Keratinocyte (primary cell): ENCODE measurements around the gene ARPC5. TPM values are rescaled to one million over a fixed set of nuclear protein-coding genes. Genes with fewer than 3 reads are reported as not detected.

Source experiments
- DNase-seq: peaks from one replicate; pipeline ENCODE4 v3.0.0-alpha.2; 2011; ENCODE audit warnings: low read depth, missing footprints, low spot score
- FAIRE-seq: peaks from 2 replicates; lab custom pipeline; 2011; peaks lifted over from hg19 to GRCh38; lab: Jason Lieb, UNC
- H2AFZ ChIP-seq: 2 replicates; pipeline ENCODE4 v1.6.0; 2012; ENCODE audit warnings: low read length, control low read depth, inconsistent platforms; ENCODE audit not compliant: control insufficient read depth
- H3K27ac ChIP-seq: 2 replicates; pipeline ENCODE4 v1.5.1; 2011; ENCODE audit warnings: low read length; ENCODE audit not compliant: control insufficient read depth, insufficient read depth
- H3K27me3 ChIP-seq: 3 replicates; pipeline ENCODE4 v1.6.0; 2011; ENCODE audit warnings: low read length; ENCODE audit not compliant: control insufficient read depth, insufficient read depth; ENCODE audit errors: extremely low read depth
- H3K36me3 ChIP-seq, 2 experiments: 2 replicates in 1 of 2; 3 replicates in 1 of 2; pipeline ENCODE4 v1.5.1; 2011; ENCODE audit warnings: low read length in 2 of 2, mild to moderate bottlenecking in 1 of 2; ENCODE audit not compliant: control insufficient read depth in 2 of 2, insufficient read depth in 2 of 2; ENCODE audit errors: extremely low read depth in 1 of 2
- H3K4me1 ChIP-seq: 3 replicates; pipeline ENCODE4 v1.5.1; 2011; ENCODE audit warnings: low read length; ENCODE audit not compliant: control insufficient read depth, insufficient read depth; ENCODE audit errors: extremely low read depth
- H3K4me2 ChIP-seq: 3 replicates; pipeline ENCODE4 v1.6.0; 2011; ENCODE audit warnings: low read depth, low read length; ENCODE audit not compliant: control insufficient read depth, insufficient read depth; ENCODE audit errors: extremely low read depth
- H3K4me3 ChIP-seq, 3 experiments: fragments of 200-600 bp in 1 of 3; sonication (generic) in 1 of 3; 2 replicates in 2 of 3; 3 replicates in 1 of 3; pipeline ENCODE4 v1.5.1; 2011 to 2016; ENCODE audit warnings: low read length in 3 of 3, mild to moderate bottlenecking in 3 of 3, control low read depth in 2 of 3, inconsistent platforms in 1 of 3, low read depth in 1 of 3, mixed read lengths in 1 of 3, mixed run types in 1 of 3, moderate library complexity in 1 of 3; ENCODE audit not compliant: control insufficient read depth in 2 of 3, insufficient read depth in 2 of 3; ENCODE audit errors: extremely low read depth in 1 of 3
- H3K79me2 ChIP-seq: 2 replicates; pipeline ENCODE4 v1.6.0; 2012; ENCODE audit warnings: low read length; ENCODE audit not compliant: control insufficient read depth, insufficient read depth
- H3K9ac ChIP-seq: 3 replicates; pipeline ENCODE4 v1.6.0; 2011; ENCODE audit warnings: low read length; ENCODE audit not compliant: control insufficient read depth, insufficient read depth; ENCODE audit errors: extremely low read depth
- H3K9me1 ChIP-seq: 3 replicates; pipeline ENCODE4 v1.6.0; 2011; ENCODE audit warnings: low read length; ENCODE audit not compliant: control insufficient read depth, insufficient read depth; ENCODE audit errors: extremely low read depth
- H3K9me3 ChIP-seq: 2 replicates; pipeline ENCODE4 v1.5.1; 2012; ENCODE audit warnings: low read depth, low read length; ENCODE audit not compliant: control insufficient read depth
- H4K20me1 ChIP-seq: 3 replicates; pipeline ENCODE4 v1.6.0; 2011; ENCODE audit warnings: low read length; ENCODE audit not compliant: control insufficient read depth, insufficient read depth; ENCODE audit errors: extremely low read depth
- CTCF ChIP-seq, 3 experiments: IDR thresholded peaks in 1 of 3; conservative IDR thresholded peaks in 1 of 3; optimal IDR thresholded peaks in 1 of 3; 2 replicates in 2 of 3; 3 replicates in 1 of 3; pipeline versions ENCODE3 to v1.5.1; 2011; ENCODE audit warnings: low read length in 3 of 3, mild to moderate bottlenecking in 3 of 3, moderate library complexity in 2 of 3, control low read depth in 1 of 3, inconsistent platforms in 1 of 3; ENCODE audit not compliant: insufficient read depth in 2 of 3; ENCODE audit errors: extremely low read depth in 1 of 3
- EZH2 ChIP-seq: IDR thresholded peaks from one replicate; pipeline ENCODE4 v1.6.1; 2012; ENCODE audit warnings: inconsistent platforms, mild to moderate bottlenecking, low read length, moderate library complexity
- dilution Hi-C: fragments of 300-500 bp; cut with MboI; formaldehyde crosslinking; loops from one replicate; pipeline ENCODE4 v1.7.0; 2020; ENCODE audit warnings: low sequenced_read_pairs; ENCODE audit not compliant: extremely low pct_ligation_motif_present
- polyA plus RNA-seq, 5 experiments: library from polyadenylated mRNA; depleted of rRNA in 3 of 5; stranded (reverse) in 3 of 5; stranded (forward) in 1 of 5; unstranded in 1 of 5; fragments of >200 nt; gene quantifications; 1 replicate in 1 of 5; 2 replicates in 3 of 5; 3 replicates in 1 of 5; pipeline versions ENCODE4 v1.2.1 to v1.2.3, GENCODE V29; 2011 to 2012; ENCODE audit warnings: missing spikeins in 2 of 5, low read depth in 1 of 5, low replicate concordance in 1 of 5

The ARPC5 gene
- polyA plus RNA-seq, 1 donor (not counting 4 experiments of a cell fraction or from before 2014, with no cell fraction given) = 255 TPM

DNA sequence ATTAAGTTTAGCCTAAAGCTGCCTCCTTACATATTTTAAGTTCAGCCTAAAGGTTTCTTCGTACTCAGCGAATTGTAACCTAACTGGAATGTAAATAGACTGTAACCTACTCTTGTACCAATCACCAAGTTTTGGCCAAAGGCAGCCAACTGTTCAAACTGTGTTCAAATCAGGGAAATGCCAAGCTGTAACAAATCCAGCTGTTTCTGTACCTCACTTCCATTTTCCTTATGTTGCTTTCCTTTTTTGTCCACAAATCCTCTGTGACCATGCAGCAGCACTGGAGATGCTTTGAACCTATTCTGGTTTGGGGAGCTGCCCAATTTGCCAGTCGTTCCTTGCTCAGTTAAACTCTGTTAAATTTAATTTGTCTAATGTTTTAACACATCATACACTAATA is 20.8 kb upstream of the ARPC5 start:
- no peaks in the 10 kb centered on the region for H3K79me2 ChIP-seq
- TF ChIP-seq EZH2 (no peak), CTCF (optimal IDR thresholded peaks at IDR 0.05 in 1 of 3, IDR thresholded peaks at IDR 0.05 in 1 of 3, conservative IDR thresholded peaks at IDR 0.05 in 1 of 3; ENCODE audit: extremely low read depth in 1 of 3, insufficient read depth in 2 of 3, low read length in 3 of 3) (no peak)
- H3K9me1 ChIP-seq = no peaks in the 10 kb centered on the region
- DNase-seq (no peak), FAIRE-seq (no peak)
- H3K27me3 ChIP-seq = no peaks in the 10 kb centered on the region
- H3K27ac ChIP-seq = no peak overlapping the region
- H3K4me2 ChIP-seq = no peak overlapping the region
- dilution Hi-C loops = no loop called here
- no peaks in the 10 kb centered on the region for H3K4me1 ChIP-seq
- no peaks in the 10 kb centered on the region for H3K36me3 ChIP-seq
- H3K9ac ChIP-seq = no peak overlapping the region
- H3K9me3 ChIP-seq = no peaks in the 10 kb centered on the region
- H2AFZ ChIP-seq = no peak overlapping the region
- no peaks in the 10 kb centered on the region for H4K20me1 ChIP-seq
- no peak overlapping the region for H3K4me3 ChIP-seq

DNA sequence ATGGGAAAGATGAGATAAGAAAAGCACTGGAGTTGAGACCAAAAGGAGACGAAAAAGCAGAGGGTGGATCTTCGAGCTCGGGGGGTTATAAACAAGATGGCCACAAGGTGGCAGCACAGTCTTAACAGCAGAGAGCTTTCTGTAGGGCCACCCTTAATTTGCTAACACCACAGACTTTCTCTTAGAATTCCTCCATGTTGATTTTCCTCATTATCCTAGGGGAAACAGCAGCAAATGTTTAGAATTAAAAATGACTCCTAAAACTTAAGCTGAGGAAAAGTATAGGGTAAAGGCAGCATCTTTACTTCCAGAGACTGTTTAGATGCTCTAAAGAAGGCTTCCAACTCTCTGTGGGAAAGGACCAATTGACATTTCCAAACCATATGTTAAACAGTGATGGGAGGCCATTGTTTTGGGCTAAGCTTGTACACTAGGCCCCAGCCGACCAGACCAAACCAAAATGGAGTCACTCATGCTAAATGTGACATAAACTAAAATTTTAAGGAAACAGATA is 20.0 kb upstream of the ARPC5 start:
- TF ChIP-seq CTCF (optimal IDR thresholded peaks at IDR 0.05 in 1 of 3, IDR thresholded peaks at IDR 0.05 in 1 of 3, conservative IDR thresholded peaks at IDR 0.05 in 1 of 3; ENCODE audit: extremely low read depth in 1 of 3, insufficient read depth in 2 of 3, low read length in 3 of 3) (peak; percentile 76 to 84 (median 80)), EZH2 (no peak)
- Histone ChIP-seq H3K4me1 (no peaks in the 10 kb centered on the region), H4K20me1 (no peaks in the 10 kb centered on the region), H3K9ac (no peak overlapping the region), H3K27me3 (no peaks in the 10 kb centered on the region), H3K4me2 (no peak overlapping the region), H2AFZ (peak overlapping the region; percentile 62), H3K4me3 (no peak overlapping the region), H3K36me3 (no peaks in the 10 kb centered on the region), H3K27ac (no peak overlapping the region), H3K9me1 (no peaks in the 10 kb centered on the region), H3K79me2 (no peaks in the 10 kb centered on the region), H3K9me3 (no peaks in the 10 kb centered on the region)
- DNase-seq = no peak
- dilution Hi-C loops = no loop called here
- peak; percentile 85 for FAIRE-seq
